ENCODE data around the gene UNC119.

The UNC119 gene

GRCh38 chr17:28501421-28502284 lies 50.8 kb downstream of the UNC119 start:
- in situ Hi-C loops (cut with HindIII; ENCODE audit: low sequenced_read_pairs): no loop called here

DNA sequence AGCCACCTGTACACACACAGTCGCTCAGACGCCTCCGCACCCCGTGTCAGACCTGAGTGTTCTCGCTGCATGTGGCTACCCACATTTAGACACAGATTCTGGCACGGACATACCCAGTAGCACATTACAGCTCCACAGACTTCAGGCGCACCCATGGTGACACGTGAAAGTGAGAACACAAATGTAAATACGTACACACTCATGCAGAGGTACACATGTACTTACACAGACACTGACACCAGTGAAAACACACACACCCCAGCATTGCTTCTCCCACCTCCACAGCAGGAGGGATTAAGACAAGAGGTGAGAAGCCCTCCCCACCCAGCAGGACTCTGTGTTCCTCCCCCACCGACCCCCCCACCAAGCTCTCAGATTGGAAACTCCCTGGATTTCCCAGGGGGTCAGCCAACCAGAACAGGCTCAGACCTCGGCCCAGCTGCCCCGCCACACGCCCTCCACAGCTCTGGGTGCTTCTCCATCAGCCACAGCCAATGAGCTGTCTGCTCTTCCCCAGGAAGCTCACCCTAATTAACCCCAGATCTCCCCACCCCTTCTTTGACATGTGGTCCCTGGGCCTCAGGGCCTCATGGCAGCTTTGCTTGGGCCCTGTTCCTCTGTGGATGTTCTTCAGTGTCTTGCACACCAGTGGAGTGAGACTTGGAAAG lies 51.6 kb downstream of the UNC119 start:
- in situ Hi-C loops (cut with HindIII; ENCODE audit: low sequenced_read_pairs): no loop called here

DNA sequence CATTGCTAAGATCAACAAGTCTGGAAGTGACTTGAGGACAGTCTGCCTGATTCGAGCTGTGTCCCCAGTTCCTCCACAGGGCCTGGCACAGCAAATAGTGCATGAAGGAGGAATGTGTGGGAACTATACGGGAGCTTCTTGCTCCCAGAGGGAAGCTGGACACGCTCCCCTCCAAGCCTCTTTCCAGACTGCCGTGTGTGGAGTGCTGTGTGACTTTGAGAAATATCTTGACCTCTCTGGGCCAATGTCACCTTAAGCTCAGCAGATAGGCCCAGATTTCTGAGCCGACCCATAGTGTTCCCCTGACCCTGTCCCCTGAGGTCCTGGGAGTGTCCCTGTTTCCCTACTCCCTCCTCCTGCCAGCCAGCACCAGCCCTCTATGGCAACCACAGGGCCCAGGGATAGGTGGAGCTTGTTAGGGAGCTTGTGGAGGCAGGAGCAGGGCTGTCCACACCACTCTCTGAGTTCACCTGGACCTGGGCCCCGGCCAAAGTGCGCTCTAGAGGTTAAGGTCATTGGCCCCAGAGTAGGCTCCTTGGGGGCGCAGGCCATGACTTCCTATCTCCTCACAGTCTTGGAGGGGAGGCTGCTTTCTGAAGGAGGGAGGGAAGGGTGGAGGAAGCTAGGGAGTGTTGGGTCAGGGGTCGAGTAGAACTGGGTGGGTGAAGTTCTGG lies 52.6 kb downstream of the UNC119 start:
- in situ Hi-C loops (cut with HindIII; ENCODE audit: low sequenced_read_pairs): no loop called here

- in situ Hi-C loops (cut with HindIII; ENCODE audit: low sequenced_read_pairs): no loop called here
Measured at GRCh38 chr17:28499364-28499664, 53.1 kb downstream of the UNC119 start.

DNA sequence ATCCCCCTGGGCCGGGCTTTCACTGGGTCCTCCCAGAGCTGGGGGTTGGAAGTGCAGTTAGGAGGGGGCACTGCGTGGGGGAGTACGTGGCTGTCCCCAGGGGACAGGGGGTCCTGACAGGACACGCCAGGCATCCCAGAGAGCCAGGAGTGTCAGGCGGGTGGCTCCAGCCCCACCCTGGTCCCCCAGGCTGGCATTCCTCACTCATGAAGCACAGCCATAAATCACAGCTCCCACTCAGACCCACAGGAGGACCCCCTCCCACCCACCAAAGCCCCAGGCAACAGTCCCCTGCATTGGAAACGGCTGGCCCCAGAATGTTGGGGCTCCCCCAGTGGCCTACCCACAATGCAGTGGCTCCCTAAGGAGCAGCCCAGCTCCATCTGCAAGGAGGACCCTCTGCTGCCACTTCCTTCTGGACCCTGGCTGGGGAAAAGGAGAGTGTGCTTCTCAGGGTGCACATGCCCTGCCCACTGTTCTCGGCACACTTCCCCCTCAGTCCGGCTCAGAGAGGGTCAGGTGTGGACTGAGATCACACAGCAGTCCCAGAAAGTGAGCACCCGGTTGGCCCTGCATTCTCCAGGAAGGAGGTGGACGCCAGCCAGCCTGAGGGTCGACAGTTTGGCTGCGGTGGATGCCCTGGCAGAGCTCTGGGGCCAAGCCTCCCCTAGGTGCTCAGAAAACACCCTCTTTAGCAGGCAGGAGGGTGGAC lies 53.6 kb downstream of the UNC119 start:
- in situ Hi-C loops (cut with HindIII; ENCODE audit: low sequenced_read_pairs): no loop called here

DNA sequence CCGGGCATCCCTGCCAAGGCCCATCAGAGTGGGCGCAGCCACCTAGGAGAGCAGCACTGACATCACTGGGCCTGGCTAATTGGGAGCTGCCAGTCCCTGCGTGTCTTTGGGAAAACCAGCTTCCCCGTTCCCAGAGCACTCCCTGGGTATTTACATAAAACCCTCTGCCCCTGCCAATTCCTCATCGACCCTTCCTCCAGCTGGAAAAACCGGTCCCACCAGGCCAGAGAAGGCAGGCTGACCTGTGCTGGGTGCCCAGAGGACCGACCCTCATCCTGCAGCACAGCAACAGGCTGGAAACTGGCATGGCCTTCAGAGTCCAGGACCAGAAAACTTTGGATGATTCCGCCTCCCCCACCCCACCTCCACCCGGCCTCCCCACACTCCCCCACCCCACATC lies 54.5 kb downstream of the UNC119 start:
- in situ Hi-C loops (cut with HindIII; ENCODE audit: low sequenced_read_pairs): no loop called here

Data from endothelial cell of hepatic sinusoid (primary cell).